ENCODE measurements around the gene STK11. TPM values are rescaled to one million over a fixed set of nuclear protein-coding genes. Genes with fewer than 3 reads are reported as not detected.

STK11 gene
- total and polyA plus RNA-seq, 4 donors: 30.1 to 59.5 (median 49.1) TPM

DNA sequence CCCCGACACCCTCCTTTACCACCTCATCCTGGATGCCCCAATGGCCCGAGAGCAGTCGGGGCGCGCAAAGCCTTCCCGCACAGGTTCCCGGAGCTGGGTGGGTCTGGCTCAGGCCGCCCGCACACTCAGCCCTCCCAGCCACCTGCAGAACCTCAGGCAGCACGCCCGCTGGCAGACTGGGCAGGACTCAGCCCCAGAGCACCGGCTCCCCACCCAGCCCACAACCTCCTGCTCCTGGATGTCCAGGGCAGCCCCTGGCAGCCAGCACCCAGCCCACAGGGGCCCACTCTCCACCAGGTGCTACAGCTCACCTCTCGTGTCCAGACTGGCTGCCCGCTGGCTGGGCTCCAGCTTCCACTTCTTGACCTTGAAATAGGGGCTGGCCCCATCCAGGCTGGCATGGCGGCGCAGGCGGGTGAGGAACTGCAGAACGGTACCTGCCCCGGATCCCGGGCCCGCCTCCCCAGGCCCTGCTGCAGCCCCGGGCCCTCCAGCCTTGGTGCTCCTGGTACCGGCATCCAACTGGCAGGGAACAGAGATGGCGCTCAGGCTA lies 27.6 kb downstream of the STK11 start:
- peak; percentile 5 for ATAC-seq (ENCODE audit: low FRiP score)
- Histone ChIP-seq H3K36me3 (ENCODE audit: control insufficient read depth in 1 of 2, insufficient read depth in 2 of 2, low read length in 1 of 2) (no peaks in the 10 kb centered on the region), H3K4me1 (ENCODE audit: control insufficient read depth in 1 of 2, insufficient read depth in 2 of 2, low read length in 2 of 2) (no peaks in the 10 kb centered on the region), H3K9me3 (ENCODE audit: control insufficient read depth, low read length) (no peaks in the 10 kb centered on the region), H3K27ac (ENCODE audit: low read depth in 1 of 2, low read length in 2 of 2) (no peak overlapping the region), H3K27me3 (ENCODE audit: control insufficient read depth in 1 of 2, insufficient read depth in 2 of 2, low read length in 1 of 2) (no peaks in the 10 kb centered on the region), H3K4me3 (ENCODE audit: low read length in 2 of 2) (no peak overlapping the region)
- 91 to 94% methylated on average over 16 to 24 of the region's 24 CpGs for WGBS, 2 donors
- intact Hi-C loops (cut with DNase I): no loop called here
- DNase-seq: no peak

DNA sequence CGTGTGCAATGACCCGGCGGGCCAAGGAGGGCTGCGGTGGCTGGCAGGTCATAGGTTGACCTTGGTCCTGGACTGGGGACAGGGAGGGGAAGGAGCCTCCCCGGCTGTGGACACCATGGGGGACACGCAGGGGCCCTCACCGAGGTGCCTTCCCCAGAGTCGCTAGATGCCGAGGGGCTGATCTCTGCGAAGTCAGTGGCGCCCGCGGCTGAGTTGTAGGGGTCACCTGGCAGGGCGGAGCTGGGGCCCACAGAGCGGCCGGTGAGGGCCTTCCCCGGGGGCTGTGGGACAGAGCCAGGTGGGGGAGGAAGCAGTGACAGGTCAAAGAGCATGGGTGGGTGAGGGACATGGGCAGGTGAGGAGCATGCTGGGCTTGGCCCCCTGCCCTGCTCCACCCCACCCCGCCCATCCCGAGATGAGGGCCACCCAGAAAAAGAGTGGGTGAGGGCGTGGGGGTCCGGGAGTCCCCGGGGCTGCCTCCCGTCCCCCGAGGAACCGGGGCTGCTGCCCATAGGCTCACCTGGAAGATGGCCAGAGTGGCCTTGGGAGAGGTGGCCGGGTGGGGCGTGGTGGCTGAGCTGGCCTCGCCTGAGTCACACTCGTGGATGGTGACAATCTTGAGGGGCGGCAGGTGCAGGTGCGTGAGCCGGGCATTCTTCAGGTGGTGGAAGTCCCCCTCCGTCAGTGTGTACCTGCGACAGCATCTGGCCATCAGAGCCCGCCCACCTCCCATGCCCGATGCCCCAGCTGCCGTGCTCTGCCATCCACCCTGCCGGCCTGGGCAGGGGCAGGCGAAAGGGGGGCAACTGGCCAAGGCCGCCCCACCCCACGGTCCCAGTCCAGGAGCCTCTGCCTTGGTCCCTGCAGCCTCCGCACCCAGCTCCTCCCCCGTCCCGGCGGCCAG lies 28.7 kb downstream of the STK11 start:
- H3K4me1 ChIP-seq (ENCODE audit: control insufficient read depth in 1 of 2, insufficient read depth in 2 of 2, low read length in 2 of 2): no peaks in the 10 kb centered on the region
- H3K27ac ChIP-seq (ENCODE audit: low read depth in 1 of 2, low read length in 2 of 2): no peak overlapping the region
- no peak overlapping the region for H3K4me3 ChIP-seq (ENCODE audit: low read length in 2 of 2)
- ATAC-seq (ENCODE audit: low FRiP score) (no peak), DNase-seq (no peak)
- intact Hi-C loops (cut with DNase I): no loop called here
- 92 to 94% methylated on average over 41 to 45 of the region's 45 CpGs for WGBS, 2 donors
- H3K9me3 ChIP-seq (ENCODE audit: control insufficient read depth, low read length): no peaks in the 10 kb centered on the region
- no peaks in the 10 kb centered on the region for H3K36me3 ChIP-seq (ENCODE audit: control insufficient read depth in 1 of 2, insufficient read depth in 2 of 2, low read length in 1 of 2)
- H3K27me3 ChIP-seq (ENCODE audit: control insufficient read depth in 1 of 2, insufficient read depth in 2 of 2, low read length in 1 of 2): no peaks in the 10 kb centered on the region

DNA sequence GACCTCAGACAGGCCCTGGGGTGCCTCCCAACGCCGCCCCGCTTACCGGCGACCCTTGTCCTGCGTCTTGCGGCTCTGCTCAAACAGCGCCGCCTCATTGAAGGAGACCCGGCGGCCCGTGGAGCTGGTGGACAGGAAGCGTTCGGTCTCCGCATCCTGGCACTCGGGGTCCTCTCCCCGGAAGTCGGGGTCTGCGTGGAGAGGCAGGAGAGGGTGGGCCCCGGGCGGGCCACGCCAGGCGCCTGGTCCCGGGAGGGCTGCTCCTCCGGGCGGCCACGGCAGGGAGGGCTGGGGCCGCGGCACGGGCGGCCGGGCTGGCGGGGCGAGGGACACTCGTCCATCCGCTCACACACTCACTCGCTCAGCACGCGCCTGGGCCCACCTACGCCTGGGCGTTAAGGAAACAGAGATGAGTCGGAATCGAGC lies 29.4 kb downstream of the STK11 start:
- intact Hi-C loops (cut with DNase I): no loop called here

DNA sequence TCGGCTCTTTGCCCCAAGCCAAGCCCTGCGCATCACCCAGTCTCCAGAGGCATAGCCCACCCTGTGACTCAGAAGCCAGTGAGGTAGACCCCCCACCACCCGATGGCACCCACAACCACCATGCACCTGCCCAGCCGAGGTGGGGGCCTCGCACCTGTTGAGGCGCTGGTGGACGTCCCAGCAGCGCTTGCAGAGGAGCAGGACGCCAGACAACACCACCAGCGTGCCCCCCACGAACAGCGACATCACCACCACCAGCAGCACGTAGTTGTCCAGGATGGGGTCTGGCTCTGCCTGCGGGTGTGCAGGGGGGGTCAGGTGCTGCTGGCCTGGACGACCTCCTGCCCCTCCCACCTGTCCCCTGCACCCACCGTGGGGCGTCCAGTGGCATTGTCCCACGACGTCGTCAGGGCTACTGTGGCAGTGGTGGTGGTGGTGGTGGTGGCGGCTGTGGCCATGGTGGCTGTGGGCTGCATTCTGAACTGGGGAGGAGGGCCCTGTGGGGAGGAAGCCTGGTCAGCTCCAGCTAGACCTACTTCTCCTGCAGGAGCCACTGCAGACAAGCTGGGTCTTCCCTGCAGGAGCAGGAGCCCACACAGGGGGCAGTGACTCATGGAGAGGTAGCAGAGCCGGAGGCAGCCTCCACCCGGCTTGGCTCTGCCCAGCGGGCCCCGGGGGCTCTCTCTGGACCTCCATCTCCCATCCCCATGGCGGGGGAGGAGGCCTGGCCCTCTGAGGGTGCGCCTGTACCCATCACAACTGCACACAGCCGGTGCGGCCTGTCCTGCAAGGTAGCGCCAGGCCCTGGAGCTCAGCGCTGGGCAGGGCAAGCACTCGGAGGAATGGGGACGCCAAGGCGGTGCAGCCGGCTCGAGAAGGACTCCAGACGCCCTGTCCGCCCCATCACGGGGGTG lies 30.3 kb downstream of the STK11 start:
- intact Hi-C loops (cut with DNase I): no loop called here
- WGBS, 2 donors: 80% methylated on average over 38 to 39 of the region's 39 CpGs

More for the DNA sequence above, 29.4 kb downstream of the STK11 start:
- H3K27ac ChIP-seq (ENCODE audit: low read depth in 1 of 2, low read length in 2 of 2): no peak overlapping the region
- H3K4me1 ChIP-seq (ENCODE audit: control insufficient read depth in 1 of 2, insufficient read depth in 2 of 2, low read length in 2 of 2): no peaks in the 10 kb centered on the region
- no peak for ATAC-seq (ENCODE audit: low FRiP score)
- no peaks in the 10 kb centered on the region for H3K36me3 ChIP-seq (ENCODE audit: control insufficient read depth in 1 of 2, insufficient read depth in 2 of 2, low read length in 1 of 2)
- DNase-seq: no peak
- H3K27me3 ChIP-seq (ENCODE audit: control insufficient read depth in 1 of 2, insufficient read depth in 2 of 2, low read length in 1 of 2): no peaks in the 10 kb centered on the region
- WGBS, 2 donors: 94 to 97% methylated on average over 43 of the region's 43 CpGs
- no peak overlapping the region for H3K4me3 ChIP-seq (ENCODE audit: low read length in 2 of 2)
- no peaks in the 10 kb centered on the region for H3K9me3 ChIP-seq (ENCODE audit: control insufficient read depth, low read length)

DNA sequence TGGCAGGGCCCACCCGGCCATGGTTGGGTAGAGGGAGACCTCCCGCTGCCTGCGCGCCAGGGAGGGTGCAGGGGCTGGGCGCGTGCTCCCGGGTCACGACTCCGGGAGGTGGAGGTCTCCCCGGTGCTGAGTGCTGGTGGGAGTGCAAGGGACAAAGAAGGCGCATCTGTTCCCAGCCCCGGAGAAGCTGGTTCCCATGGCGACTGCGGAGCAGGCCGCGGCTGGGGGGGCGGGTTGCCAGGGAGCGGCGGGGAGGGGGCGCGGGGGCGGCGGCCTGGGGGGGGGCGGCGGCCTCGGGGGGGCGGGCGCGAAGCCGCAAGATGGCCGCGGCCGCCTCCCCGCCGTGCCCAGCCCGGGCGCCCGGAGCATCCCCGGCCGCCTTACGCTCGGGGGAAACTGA lies 31.0 kb downstream of the STK11 start:
- intact Hi-C loops (cut with DNase I): no loop called here
- ATAC-seq (ENCODE audit: low FRiP score) (no peak), DNase-seq (no peak)
- Histone ChIP-seq H3K27me3 (ENCODE audit: control insufficient read depth in 1 of 2, insufficient read depth in 2 of 2, low read length in 1 of 2) (no peaks in the 10 kb centered on the region), H3K4me3 (ENCODE audit: low read length in 2 of 2) (peak overlapping the region in 1 of 2 donors; percentile 9), H3K4me1 (ENCODE audit: control insufficient read depth in 1 of 2, insufficient read depth in 2 of 2, low read length in 2 of 2) (no peaks in the 10 kb centered on the region), H3K27ac (ENCODE audit: low read depth in 1 of 2, low read length in 2 of 2) (no peak overlapping the region), H3K36me3 (ENCODE audit: control insufficient read depth in 1 of 2, insufficient read depth in 2 of 2, low read length in 1 of 2) (no peaks in the 10 kb centered on the region), H3K9me3 (ENCODE audit: control insufficient read depth, low read length) (no peaks in the 10 kb centered on the region)
- 17 to 24% methylated on average over 25 to 42 of the region's 42 CpGs for WGBS, 2 donors

More for the DNA sequence above, 30.3 kb downstream of the STK11 start:
- DNase-seq: no peak
- Histone ChIP-seq H3K27ac (ENCODE audit: low read depth in 1 of 2, low read length in 2 of 2) (no peak overlapping the region), H3K36me3 (ENCODE audit: control insufficient read depth in 1 of 2, insufficient read depth in 2 of 2, low read length in 1 of 2) (no peaks in the 10 kb centered on the region), H3K4me3 (ENCODE audit: low read length in 2 of 2) (no peak overlapping the region), H3K9me3 (ENCODE audit: control insufficient read depth, low read length) (no peaks in the 10 kb centered on the region), H3K27me3 (ENCODE audit: control insufficient read depth in 1 of 2, insufficient read depth in 2 of 2, low read length in 1 of 2) (no peaks in the 10 kb centered on the region), H3K4me1 (ENCODE audit: control insufficient read depth in 1 of 2, insufficient read depth in 2 of 2, low read length in 2 of 2) (no peaks in the 10 kb centered on the region)
- no peak for ATAC-seq (ENCODE audit: low FRiP score)

DNA sequence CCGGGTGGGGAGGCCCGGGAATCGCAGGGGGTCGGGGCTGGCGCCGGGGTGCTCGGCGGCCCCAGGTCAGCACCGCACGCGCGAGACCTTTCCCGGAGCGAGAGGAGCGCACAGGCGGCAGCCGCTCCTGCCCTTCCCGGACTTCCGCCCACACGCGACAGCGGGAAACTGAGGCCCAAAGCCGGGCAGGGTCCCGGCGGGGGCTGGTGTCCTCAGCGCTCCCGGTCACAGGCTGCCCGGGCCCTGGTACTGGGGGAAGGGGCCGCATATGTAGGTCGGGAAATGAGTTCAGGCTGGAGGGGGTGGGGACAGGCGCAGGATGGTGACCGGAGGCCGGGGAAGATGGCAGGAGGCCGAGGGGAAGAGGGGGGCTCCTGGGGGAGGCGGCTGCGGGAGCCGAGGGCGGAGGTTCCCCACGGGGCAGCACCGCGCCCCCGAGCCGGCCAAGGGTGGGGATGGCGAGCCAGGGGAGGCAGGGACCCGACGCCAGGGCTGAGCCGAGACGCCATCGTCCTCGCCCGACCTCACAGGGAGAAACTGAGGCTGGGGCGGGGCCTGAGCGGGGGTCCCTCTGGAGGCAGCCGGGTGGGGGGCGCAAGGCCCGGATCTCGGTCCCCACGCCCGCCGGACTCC lies 31.6 kb downstream of the STK11 start:
- H3K9me3 ChIP-seq (ENCODE audit: control insufficient read depth, low read length): no peaks in the 10 kb centered on the region
- H3K4me1 ChIP-seq (ENCODE audit: control insufficient read depth in 1 of 2, insufficient read depth in 2 of 2, low read length in 2 of 2): no peaks in the 10 kb centered on the region
- peak in 1 of 2 donors; percentile 87 for DNase-seq
- no peaks in the 10 kb centered on the region for H3K27me3 ChIP-seq (ENCODE audit: control insufficient read depth in 1 of 2, insufficient read depth in 2 of 2, low read length in 1 of 2)
- H3K27ac ChIP-seq (ENCODE audit: low read depth in 1 of 2, low read length in 2 of 2): no peak overlapping the region
- intact Hi-C loops (cut with DNase I): no loop called here
- WGBS, 2 donors: 0 to 1% methylated on average over 43 to 60 of the region's 60 CpGs
- no peak for ATAC-seq (ENCODE audit: low FRiP score)
- H3K4me3 ChIP-seq (ENCODE audit: low read length in 2 of 2): peak overlapping the region; percentile 12 to 46
- H3K36me3 ChIP-seq (ENCODE audit: control insufficient read depth in 1 of 2, insufficient read depth in 2 of 2, low read length in 1 of 2): no peaks in the 10 kb centered on the region

DNA sequence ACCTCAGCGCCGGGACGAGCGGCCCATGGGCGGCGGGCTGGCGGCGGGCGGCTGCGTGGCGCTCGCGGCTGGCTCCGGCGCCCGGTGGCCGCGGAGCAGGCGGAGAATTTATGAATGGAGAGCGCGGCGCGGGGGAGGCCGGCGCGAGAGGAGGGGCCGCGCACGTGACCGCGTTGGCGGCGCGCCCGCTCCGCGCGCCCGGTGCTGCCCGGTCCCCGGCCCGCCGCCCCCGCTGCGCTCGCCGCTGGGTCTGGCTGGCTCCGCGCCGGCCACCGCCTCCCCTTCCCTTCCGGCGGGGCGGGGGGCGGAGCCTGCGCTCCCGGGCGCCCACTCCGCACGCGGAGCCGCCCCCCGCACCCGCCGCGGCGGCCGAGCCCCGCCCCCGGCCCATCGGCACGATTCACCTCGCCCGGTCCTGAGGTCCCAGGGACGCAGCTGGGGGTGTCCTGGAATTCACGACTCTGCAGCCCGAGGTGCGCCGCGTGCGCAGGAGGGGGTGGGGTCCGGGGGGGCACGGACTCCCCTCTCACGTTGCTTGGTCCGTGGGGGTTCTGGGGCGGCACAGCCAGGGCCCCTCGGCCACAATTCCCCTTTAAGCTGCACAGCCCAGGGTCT lies 32.3 kb downstream of the STK11 start, which contains the start of gene CBARP:
Gene CBARP, minus strand, starts transcription at position 252 of the 615 bp plus-strand sequence. CDS start 1,905 bp downstream, outside the sequence.
- H3K27me3 ChIP-seq (ENCODE audit: control insufficient read depth in 1 of 2, insufficient read depth in 2 of 2, low read length in 1 of 2): no peaks in the 10 kb centered on the region
- H3K4me1 ChIP-seq (ENCODE audit: control insufficient read depth in 1 of 2, insufficient read depth in 2 of 2, low read length in 2 of 2): no peaks in the 10 kb centered on the region
- intact Hi-C loops (cut with DNase I): loop anchor here in 1 of 2 donors (2.0 kb wide), 1 partner anchor 17 kb away; no protein-coding TSS in a partner anchor
- DNase-seq (no peak), ATAC-seq (ENCODE audit: low FRiP score) (no peak)
- H3K36me3 ChIP-seq (ENCODE audit: control insufficient read depth in 1 of 2, insufficient read depth in 2 of 2, low read length in 1 of 2): no peaks in the 10 kb centered on the region
- 1 to 2% methylated on average over 34 to 87 of the region's 87 CpGs for WGBS, 2 donors
- H3K9me3 ChIP-seq (ENCODE audit: control insufficient read depth, low read length): no peaks in the 10 kb centered on the region
- H3K27ac ChIP-seq (ENCODE audit: low read depth in 1 of 2, low read length in 2 of 2): no peak within 1 kb of the TSS
- peak within 1 kb of the TSS; percentile 12 to 46 for H3K4me3 ChIP-seq (ENCODE audit: low read length in 2 of 2)

Data from aorta (tissue), 5 donors.